Body of pancreas (tissue), 4 donors: ENCODE data around the gene CUL5.

Experiments used
- CTCF ChIP-seq, 7 experiments: fragments of 450-650 bp in 4 of 7; fragments of 200-600 bp in 3 of 7; sonication (generic) in 3 of 7; IDR thresholded peaks; one replicate each; pipeline ENCODE4 v1.5.1; 2016 to 2019; ENCODE audit warnings: antibody characterized with exemption in 7 of 7
- POLR2A ChIP-seq, 3 donors: fragments of 450-650 bp; IDR thresholded peaks; one replicate each; pipeline ENCODE4 v1.6.1; 2016; ENCODE audit warnings: antibody characterized with exemption in 3 of 3, mild to moderate bottlenecking in 2 of 3

DNA sequence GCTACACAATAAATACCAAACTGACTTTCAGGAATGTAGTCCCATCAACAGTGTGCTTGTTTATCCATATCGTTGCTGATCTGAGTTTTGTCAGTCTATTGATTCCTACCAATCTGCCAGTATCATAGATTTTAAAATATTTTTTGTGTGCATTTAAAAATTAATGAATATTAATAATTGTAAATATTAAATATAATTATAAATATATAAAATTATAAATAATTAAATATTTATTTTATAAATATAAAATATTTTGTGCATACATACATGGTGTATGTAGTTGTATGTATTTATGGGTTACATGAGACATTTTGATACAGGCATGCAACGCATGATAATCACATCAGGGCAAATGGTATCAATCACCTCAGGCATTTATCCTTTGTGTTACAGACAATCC, 53.6 kb downstream of the CUL5 start:
- TF ChIP-seq CTCF (IDR thresholded peaks at IDR 0.05): no peak
- TF ChIP-seq POLR2A (IDR thresholded peaks at IDR 0.05): no peak
